HG02678 (cell line): Measurements from ENCODE around the gene CDK8.

Source experiments
- ATAC-seq: cut with Tn5 transposase; IDR thresholded peaks from one replicate; pipeline ENCODE4 v1.9.1; 2021; ENCODE audit warnings: mild to moderate bottlenecking, moderate library complexity; ENCODE audit not compliant: unreplicated experiment

Gene CDK8

DNA sequence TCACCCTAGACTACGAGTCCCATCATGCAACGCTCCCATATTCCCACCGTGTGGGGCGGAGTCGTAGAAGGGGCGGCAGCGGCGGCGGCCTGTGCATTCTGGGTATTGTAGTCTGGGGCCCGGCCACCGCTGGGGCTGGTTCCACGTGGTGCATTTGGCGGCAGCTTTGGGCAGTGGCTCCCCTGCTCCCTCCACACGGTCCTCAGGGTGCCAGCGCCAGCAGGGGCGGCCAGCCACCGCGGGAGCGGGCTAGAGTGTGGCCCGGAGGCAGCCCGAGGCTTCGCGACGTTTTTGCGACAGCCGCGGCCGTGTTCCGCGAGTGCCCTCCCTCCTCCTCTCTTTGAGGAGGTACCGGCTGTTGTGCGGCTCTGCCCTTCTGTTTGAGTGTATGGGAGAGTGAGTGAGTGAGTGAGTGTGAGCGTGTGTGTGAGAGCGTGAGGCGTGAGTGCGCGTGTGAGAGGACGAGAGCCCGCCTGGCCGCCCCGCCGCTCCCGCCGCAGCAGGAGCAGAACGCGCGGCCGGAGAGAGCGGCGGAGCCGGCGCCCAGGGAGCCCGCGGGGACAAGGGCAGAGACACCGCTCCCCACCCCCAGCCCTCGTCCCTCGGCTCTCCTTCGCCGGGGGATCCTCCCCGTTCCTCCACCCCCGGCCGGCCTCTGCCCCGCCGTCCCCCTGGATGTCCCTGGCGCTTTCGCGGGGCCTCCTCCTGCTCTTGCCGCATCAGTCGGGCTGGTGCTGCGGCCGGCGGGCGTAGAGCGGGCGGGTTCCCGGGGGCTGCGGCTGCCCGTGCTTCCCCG lies at the start of gene CDK8:
Gene CDK8, plus strand, starts transcription at position 343 of the 796 bp plus-strand sequence. CDS start 513 bp downstream, outside the sequence.
- ATAC-seq: peak; percentile 86

DNA sequence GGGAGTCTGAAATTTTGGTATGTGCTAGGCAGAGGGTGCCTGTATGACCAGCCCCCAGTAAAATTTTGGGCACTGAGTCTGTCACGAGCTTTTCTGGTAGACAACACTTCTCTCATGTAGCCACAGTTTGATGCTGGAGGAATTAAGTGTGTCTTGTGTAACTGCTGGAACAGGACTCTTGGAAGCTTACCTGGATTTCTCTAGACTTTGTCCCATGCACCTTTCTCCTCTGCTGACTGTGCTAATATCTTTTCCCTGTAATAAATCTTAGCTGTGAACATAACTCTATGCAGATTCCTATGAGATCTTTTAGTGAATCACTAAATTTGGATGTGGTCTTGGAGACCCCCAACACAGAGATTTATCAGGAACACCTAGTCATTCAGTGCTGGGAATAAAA lies 45.6 kb upstream of the CDK8 start:
- no peak for ATAC-seq

DNA sequence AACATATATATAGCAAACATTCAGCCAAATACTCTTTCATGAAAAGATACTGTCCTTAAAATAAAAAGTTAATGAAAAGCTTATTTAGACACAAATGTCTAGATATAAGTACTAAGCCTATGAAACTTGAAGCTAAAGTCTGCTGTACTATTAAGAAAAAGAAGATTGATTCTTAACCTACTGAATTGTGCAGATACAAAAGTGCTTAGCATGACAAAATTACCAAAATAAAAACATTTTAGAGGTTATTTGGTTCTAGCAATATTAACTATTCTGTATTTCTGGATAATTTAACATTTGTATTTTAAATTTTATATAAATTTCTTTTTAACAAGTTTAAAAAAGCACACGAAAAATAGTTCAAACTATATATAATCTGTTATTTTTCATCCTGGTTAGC lies 40.6 kb upstream of the CDK8 start:
- no peak for ATAC-seq

DNA sequence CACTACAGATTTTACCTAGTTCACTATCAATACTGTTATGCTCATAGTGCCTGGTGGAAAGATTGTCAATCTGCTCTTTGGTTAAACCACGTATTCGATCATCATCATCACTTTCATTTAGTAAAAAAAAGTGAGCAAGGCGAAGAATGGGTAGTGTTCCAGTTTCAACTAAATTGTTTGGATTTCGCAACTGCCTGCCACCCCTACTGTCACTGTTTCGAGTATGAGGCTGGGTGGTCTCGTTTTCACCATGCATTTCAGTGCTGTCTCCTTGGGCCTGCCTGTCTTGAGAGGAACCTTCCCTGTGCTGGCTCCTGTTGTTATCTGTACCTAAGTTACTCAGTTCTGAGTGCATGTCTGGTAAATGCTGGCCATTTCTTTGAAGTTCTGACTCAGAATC lies 39.9 kb upstream of the CDK8 start:
- no peak for ATAC-seq

DNA sequence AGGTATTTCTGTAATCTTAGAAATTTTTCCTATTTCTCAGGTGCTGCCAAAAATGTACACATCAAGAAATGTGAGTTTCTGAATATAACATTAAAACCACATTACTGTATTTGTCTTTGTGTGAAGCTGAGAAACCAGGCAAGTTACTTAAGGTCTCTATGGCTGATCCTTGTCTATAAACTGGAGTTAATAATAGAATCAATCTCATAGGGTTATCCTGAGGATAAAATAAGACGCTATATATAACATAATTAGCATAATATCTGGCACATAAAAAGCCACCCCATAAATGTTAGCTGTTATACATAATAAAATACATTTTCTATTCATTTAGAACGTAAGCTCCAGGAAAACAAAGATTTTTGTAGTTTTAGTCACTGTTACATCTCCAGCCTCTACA lies 37.9 kb upstream of the CDK8 start:
- ATAC-seq: no peak

DNA sequence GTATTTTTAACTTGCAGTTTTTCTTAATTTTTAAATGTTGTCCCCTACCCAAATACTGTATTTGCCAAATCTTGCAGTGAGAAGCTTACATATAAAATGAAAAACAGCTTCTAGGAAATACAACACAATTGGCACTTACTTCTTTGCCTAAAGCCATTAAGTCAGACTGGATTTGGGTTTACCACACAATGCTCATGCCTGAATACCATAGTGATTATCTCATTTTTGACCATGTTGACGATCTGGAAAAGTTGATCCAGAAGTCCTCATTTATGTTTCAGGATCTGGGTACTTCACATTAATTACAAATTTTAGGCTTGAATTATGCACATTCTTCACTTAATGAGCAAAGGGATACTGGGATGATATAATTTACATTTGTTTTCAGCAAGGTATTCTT lies 34.2 kb upstream of the CDK8 start:
- no peak for ATAC-seq

DNA sequence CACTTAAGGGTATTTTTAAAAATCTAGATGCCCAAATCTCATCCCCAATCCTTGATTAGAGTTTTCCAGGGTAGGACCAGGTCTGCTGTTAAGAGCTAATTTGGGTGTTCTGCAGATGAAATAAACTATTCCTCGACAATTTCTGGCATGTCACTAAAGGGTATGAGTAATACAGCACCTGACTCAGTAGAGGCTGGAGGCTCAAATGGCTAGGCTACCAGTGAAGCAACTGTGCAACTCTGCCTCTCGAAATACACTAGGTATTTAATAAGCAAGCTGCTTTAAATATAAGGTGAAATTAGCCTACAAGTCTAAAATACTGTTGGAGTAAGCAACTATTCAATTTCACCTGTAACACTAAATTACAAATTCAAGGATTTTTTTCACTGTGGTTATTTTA lies 33.4 kb upstream of the CDK8 start:
- no peak for ATAC-seq

DNA sequence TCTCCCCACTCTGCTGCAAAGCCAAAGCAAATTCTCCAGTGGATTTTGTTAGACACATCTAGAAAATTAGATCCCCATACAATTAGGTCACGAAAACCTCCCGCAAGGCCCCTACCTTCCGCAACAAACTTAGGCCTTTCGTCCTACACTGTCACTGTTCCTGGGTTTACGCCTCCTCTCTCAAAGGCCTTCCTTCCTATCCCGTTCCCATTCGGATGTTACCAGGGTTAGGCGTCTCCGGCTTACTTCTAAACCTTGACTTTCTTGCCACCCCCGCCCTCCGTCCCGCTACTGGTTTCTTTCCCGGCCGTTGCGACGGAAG lies 32.6 kb upstream of the CDK8 start:
- peak; percentile 22 for ATAC-seq

DNA sequence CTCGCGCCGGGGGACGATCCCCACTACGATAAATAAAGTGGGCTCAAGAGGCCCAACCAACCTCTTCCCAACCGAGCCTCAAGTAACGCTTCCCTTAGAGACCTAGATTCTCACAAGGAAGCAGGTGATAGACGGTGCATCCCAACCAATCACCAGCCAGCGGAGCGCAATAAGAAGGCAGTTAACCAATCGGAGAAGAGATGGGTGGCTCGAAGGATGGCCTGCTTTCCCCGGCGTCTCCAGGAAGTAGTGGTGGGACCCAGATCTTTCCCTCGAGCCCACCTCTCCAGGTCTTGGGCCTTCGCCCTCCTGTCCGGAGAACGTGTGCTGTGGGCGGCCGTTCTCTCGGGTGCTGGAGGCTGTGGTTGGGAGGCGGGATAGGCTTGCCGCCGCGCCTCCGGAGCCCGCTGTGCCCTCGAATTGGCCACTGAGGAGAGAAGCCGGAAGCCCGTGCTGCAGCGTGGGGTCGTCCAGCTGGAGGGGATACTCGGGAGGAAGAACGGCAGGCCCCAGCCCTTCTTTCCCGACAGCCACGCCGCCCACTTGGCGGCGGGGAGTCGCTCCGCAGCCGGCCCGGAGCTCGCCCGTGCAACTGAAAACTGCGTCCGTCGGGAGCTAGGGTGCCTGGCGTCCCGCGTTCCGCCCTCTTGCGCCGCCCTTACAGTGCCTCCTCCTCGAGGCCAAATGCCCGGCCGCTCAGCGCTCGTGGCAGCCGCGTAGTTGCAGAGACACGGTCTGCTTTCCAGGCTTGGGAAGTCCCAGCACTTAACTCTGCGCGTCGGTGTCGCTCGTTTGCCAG lies 32.0 kb upstream of the CDK8 start, which contains the start of gene RNF6:
Gene RNF6, minus strand, starts transcription at position 594 of the 799 bp plus-strand sequence. CDS start 2,665 bp downstream, outside the sequence.
- ATAC-seq: peak; percentile 98

DNA sequence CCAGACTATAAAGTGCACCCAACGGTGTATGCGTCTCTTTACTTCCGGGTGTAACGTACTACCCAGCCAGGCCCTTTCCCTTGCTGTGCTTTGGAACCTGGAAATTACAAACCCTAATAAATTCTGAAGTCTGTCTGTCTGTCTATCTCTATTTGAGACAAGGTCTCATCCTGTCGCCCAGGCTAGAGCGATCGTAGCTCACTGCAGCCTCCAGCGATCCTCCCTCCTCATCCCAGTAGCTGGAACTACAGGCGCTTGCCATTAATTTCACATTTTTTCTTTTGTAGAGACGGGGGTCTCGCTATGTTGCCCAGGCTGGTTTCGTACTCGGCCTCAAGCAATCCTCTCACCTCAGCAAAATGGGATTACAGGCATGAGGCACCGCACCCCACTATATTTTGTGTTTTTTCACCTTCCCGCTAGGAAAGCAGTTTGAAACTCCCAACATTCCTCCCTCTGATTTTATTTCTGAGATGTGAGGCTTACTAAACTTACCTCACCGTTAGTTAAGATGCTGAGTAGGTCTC lies 31.3 kb upstream of the CDK8 start:
- ATAC-seq: peak; percentile 37

DNA sequence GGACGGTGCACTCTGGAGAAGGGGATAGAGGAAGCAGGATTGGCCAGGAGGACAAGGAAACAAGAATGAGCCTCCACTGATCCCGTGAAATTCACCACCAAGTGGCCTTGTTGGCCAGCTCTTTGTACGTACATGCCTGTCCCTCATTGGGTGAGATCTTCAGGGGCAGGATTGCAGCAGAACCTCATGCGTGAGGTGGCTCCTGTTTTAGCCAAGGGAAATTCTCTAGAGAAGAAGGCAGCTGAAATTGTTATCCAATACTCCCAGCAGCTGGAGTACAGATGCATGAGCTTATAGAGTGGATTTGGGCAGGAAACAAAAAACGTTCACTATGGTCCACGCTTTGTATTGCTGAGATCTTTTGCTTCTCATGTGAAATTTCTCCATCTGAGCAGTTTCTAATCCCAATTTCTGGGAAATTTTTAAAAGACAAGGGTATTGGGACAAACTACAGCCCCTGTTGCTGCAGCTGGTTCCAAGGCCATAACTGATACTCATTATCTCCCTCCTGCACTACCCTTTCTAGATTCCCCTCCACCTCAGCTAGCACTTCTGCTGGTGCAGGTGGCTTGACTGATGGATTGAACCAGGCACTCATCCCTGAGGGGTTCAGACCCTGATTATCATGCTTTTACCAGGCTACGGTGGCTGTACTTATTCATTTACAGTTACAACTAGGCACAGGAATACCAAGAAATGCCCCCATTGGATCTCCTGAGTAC lies 27.9 kb upstream of the CDK8 start:
- no peak for ATAC-seq

DNA sequence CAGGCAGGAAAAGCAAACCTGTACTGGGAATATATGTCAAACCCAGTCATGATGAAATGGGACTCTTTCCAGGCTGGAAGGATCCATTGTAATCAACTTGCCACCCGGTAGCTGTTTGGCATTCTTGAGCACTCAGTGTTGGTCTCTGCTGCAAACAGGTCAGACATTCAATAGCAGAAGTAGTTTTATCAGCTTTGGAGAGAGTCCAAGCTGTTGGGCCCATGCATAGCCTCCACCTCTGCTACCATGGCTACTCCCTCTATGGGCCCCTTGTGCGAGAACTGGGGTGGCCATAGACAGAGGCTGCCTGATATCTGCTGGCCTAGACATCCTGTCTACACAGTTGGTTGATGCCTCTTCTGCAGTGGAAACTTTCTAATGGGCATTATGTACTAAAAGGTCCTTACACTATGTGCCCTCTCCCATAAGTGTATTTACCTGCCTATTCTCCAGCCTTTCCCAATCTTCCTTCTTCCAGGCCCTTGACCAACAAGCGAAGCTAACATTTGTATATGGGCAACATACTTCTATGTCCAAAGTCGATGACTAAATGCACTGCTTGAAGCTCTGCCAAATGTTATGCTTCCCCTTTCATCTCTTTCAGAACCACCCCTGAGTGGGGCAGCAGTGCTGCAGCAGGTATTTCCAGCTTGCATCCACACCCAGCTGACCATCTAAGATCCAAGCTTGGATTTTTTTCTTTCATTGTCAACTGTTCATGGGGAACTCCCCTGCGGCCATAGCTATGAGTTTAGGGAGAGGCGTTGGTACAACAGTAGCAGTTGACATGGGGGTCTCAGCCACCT lies 26.6 kb upstream of the CDK8 start:
- ATAC-seq: no peak

DNA sequence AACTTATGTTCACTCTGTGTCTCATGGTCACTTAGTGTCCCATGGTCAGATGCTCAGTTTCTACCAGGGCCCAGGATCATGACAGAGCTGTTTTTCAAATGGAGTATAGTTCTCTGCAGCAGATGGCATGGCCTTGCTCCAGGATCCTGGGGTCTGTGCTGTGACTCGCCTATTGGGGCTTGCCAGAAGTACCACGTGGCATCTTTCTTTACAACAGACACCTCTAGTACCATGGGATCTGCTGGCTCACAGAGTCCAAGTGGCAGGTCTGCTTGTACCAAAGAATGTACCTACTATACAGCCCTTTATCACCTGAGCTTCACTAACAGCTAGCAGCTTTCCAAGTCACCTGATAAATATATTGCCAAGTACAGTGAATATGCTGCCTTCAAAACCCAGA lies 25.8 kb upstream of the CDK8 start:
- no peak for ATAC-seq

DNA sequence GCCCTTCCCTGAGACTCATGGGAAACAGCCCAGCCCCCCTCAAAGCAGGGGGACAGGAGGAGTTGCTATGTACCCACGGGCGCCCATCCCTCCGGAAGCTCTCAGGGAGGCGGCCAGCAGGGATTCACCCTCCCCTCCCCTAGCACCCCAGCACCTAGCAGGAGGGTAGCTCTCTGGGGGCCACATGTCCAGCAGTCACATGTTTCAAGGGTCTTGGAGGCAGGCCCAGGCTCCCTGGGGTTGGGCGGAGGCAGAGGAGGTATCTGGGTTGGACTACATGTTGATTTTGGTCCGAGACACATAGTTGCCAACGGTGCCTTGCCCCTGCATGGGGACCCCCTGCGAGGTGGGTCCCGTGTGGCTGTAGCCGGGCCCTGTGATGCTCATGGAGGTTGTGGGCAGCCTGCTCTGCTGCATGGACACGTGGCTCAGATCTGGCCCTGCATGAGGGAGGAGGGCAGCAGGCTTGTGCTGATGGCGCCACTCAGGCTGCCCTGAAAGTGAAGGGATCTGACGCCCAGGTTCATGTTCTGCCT lies 24.8 kb upstream of the CDK8 start:
- no peak for ATAC-seq

DNA sequence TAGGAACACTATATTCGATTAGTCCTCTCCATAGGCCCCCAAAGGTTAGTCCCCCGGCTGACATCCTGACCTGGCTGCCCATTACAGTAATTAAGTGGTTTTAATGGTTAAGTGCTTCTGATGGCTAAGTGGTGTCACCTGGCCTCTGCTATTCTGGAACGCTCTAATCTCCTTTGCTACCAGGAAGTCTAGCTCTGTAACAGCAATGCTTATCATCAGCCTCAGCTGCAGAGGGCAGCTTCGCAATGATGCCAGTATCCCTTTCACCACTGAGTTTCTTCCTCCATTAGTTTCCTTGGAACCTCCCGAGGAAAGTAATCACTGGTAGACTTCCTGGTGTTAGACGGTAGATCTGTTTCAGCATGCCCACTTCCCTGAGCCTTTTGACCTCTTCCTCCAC lies 23.2 kb upstream of the CDK8 start:
- no peak for ATAC-seq

DNA sequence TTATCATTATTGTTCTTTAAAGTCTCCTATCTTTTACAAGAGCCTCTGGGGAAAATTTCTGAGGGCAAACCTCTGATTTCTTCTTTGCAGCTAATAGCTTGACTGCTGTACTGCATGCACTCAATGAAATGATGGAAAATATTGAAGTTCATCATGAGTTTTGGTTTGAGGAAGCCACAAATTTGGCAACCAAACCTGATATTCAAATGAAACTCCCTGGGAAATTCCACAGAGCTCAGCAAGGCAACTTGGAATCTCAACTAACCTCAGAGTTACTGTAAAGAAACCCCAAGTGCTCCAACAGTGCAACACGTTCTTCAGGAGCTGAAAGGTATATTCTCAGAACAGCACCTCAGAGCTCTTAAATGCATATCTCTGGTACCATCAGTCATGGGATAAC lies 17.6 kb upstream of the CDK8 start:
- ATAC-seq: no peak

DNA sequence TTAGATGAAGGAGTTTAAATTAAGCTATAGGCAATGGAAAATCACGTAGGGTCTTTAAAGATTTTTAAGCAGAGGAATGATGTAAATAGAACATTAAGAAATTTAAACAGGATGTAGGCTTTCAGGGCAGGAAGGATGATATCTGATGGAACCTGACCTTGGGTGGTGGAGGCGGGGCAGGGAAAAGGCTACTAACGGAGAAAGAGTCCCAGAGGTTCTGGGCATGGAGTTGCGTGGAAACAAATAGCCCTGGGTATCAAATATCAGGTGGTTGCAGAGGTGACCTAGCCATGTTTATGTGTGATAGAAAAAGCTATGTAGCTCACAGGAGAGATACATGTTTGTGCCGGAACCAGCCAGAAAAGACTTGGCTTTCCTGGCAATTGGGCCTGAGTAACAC lies 7.8 kb upstream of the CDK8 start:
- ATAC-seq: no peak

DNA sequence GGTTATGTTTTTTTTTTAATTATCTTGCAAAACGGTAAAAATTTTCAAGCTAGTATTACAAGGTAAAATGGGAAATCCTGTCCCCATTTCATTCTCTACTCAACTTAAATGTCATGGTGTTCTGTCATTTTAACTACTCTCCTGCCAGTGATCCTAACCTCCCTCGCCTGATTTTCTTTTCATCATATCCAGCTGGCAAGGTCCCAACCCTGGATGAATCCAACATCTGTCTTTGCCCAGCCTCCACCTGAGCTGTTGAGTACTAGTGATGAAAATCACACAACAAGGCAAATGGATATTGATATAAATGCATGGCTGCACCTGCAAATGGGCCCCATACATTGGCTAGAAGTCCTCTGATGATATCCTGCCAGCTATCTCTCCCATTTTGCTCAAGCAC lies 6.9 kb upstream of the CDK8 start:
- ATAC-seq: no peak

DNA sequence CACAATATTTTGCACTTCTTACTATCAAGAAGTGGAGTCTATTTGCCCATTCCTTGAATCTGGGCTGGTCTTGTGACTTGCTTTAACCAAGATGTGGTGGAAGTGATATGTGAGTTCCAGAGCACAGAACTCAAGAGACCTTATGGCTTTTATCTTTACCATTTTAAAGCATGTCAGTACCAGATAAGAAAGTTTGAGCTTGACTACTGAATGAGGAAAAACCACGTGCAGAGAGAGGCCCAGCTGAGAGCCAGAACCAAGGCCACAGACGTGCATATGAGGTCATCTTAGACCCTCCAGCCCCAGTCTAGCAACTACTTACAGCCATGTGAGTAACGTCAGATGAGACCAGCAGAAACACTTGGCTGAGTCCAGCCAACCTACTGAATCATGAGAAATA lies 6.3 kb upstream of the CDK8 start:
- no peak for ATAC-seq

DNA sequence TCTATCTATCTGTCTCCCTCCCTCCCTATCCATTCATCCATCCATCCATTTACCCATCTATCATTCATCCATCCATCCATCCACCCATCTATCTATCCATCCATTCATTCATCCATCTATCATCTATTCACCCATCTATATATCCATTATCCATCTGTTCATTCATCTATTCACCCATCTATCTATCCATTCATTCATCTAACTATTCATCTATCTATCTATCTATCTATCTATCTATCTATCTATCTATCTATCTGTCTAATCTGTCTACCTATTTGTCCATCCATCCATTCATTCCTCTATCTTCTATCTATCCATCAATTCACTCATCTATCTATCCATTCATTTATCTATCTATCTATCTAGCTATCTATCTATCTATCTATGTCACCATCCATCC lies 4.4 kb upstream of the CDK8 start:
- ATAC-seq: no peak
